Activated effector memory CD4-positive, alpha-beta T cell treated with Interleukin-2 at 50 U/mL for 16 hours (primary cell): ENCODE measurements around the gene CDH22.

ENCODE experiments used
- DNase-seq: peaks from one replicate; pipeline ENCODE4 v3.0.0-alpha.2; 2020

CDH22 gene

GRCh38 chr20:46235077-46235476 is 73.2 kb downstream of the CDH22 start:
- no peak for DNase-seq

GRCh38 chr20:46233701-46234100 is 74.6 kb downstream of the CDH22 start:
- DNase-seq: no peak

GRCh38 chr20:46232539-46232938 is 75.8 kb downstream of the CDH22 start:
- no peak for DNase-seq

GRCh38 chr20:46230801-46231282 is 77.5 kb downstream of the CDH22 start:
- DNase-seq: no peak

GRCh38 chr20:46230106-46230491 is 78.2 kb downstream of the CDH22 start:
- DNase-seq: no peak

GRCh38 chr20:46229478-46230105 is 78.7 kb downstream of the CDH22 start:
- no peak for DNase-seq

GRCh38 chr20:46228670-46229069 is 79.6 kb downstream of the CDH22 start:
- DNase-seq: no peak

GRCh38 chr20:46227272-46227767 is 81.0 kb downstream of the CDH22 start:
- no peak for DNase-seq

GRCh38 chr20:46226602-46227001 is 81.7 kb downstream of the CDH22 start:
- no peak for DNase-seq

GRCh38 chr20:46222521-46223007 is 85.7 kb downstream of the CDH22 start:
- DNase-seq: no peak

- no peak for DNase-seq
Measured at GRCh38 chr20:46221256-46221833, 87.0 kb downstream of the CDH22 start.

GRCh38 chr20:46220455-46221207 is 87.7 kb downstream of the CDH22 start:
- no peak for DNase-seq

GRCh38 chr20:46219920-46220319 is 88.4 kb downstream of the CDH22 start:
- DNase-seq: no peak

GRCh38 chr20:46219190-46219589 is 89.1 kb downstream of the CDH22 start:
- DNase-seq: no peak

- DNase-seq: no peak
Measured at GRCh38 chr20:46218656-46219055, 89.6 kb downstream of the CDH22 start.

GRCh38 chr20:46217583-46217982 is 90.7 kb downstream of the CDH22 start:
- DNase-seq: no peak

- DNase-seq: no peak
Measured at GRCh38 chr20:46216770-46217464, 91.4 kb downstream of the CDH22 start.

GRCh38 chr20:46215913-46216707 is 92.2 kb downstream of the CDH22 start:
- DNase-seq: no peak

- DNase-seq: no peak
Measured at GRCh38 chr20:46214824-46215488, 93.3 kb downstream of the CDH22 start.

GRCh38 chr20:46213946-46214823 is 94.1 kb downstream of the CDH22 start:
- DNase-seq: no peak

- DNase-seq: no peak
Measured at GRCh38 chr20:46212876-46213275, 95.4 kb downstream of the CDH22 start.
